Measurements from ENCODE around the gene DTD2.

GRCh38 chr14:31428011-31428410, 29.3 kb downstream of the DTD2 start:
- TF ChIP-seq CTCF (IDR thresholded peaks at IDR 0.05; ENCODE audit: low read length) (no peak), EZH2 (optimal IDR thresholded peaks at IDR 0.05; ENCODE audit: low read depth, low read length) (no peak), EZH2phosphoT487 (IDR thresholded peaks at IDR 0.05; ENCODE audit: low read length) (no peak)
